ENCODE results near the gene DCUN1D2.
"Not testable (repeated sequence)": the region's sequence is repeated elsewhere in the genome, so short reads cannot be mapped to it uniquely, and the experiment has no call there.

The DCUN1D2 gene

GRCh38 chr13:113460599-113460998, 29.9 kb downstream of the DCUN1D2 start:
- DNase-seq: no peak

- no peak for DNase-seq
These were observed 30.4 kb downstream of the DCUN1D2 start for GRCh38 chr13:113460064-113460555.

- no peak for DNase-seq
These were observed 32.1 kb downstream of the DCUN1D2 start for GRCh38 chr13:113458253-113459065.

GRCh38 chr13:113457510-113457909, 33.0 kb downstream of the DCUN1D2 start:
- DNase-seq: no peak

GRCh38 chr13:113456116-113456702, 34.3 kb downstream of the DCUN1D2 start:
- DNase-seq: no peak

- DNase-seq: no peak
These were observed 35.1 kb downstream of the DCUN1D2 start for GRCh38 chr13:113455384-113455783.

GRCh38 chr13:113454936-113455335, 35.6 kb downstream of the DCUN1D2 start:
- DNase-seq: no peak

GRCh38 chr13:113452942-113453901, 37.3 kb downstream of the DCUN1D2 start, which contains the start of gene ADPRHL1:
TSS of gene ADPRHL1 (minus strand) at chr13:113453488. CDS start at chr13:113453437, 51 bp downstream.
- no peak for DNase-seq

- no peak for DNase-seq
These were observed 38.0 kb downstream of the DCUN1D2 start for GRCh38 chr13:113452466-113452865.

- DNase-seq: no peak
These were observed 38.5 kb downstream of the DCUN1D2 start for GRCh38 chr13:113451951-113452421.

GRCh38 chr13:113450861-113451620, 39.5 kb downstream of the DCUN1D2 start:
- DNase-seq: not testable (repeated sequence)

- not testable (repeated sequence) for DNase-seq
These were observed 40.2 kb downstream of the DCUN1D2 start for GRCh38 chr13:113450348-113450744.

- no peak for DNase-seq
These were observed 40.7 kb downstream of the DCUN1D2 start for GRCh38 chr13:113449693-113450347.

- DNase-seq: no peak
These were observed 41.4 kb downstream of the DCUN1D2 start for GRCh38 chr13:113448885-113449692.

GRCh38 chr13:113448545-113448884, 42.0 kb downstream of the DCUN1D2 start:
- no peak for DNase-seq

GRCh38 chr13:113447596-113447995, 42.9 kb downstream of the DCUN1D2 start:
- DNase-seq: no peak

GRCh38 chr13:113446488-113446854, 44.0 kb downstream of the DCUN1D2 start:
- DNase-seq: no peak

- DNase-seq: no peak
These were observed 44.6 kb downstream of the DCUN1D2 start for GRCh38 chr13:113445791-113446487.

GRCh38 chr13:113443991-113444390, 46.5 kb downstream of the DCUN1D2 start:
- no peak for DNase-seq

- no peak for DNase-seq
These were observed 47.5 kb downstream of the DCUN1D2 start for GRCh38 chr13:113442985-113443362.
